Left ventricle myocardium inferior (tissue), 1 donor: ENCODE measurements around the gene PAPSS2. TPM values are rescaled to one million over a fixed set of nuclear protein-coding genes. Genes with fewer than 3 reads are reported as not detected.

ENCODE experiments used
- DNase-seq: peaks from one replicate; pipeline ENCODE4 v3.0.0-alpha.2; 2020
- H3K27ac ChIP-seq: fragments of 200-600 bp; replicated peaks from 2 replicates; pipeline ENCODE4 v1.8.0; 2021
- H3K27me3 ChIP-seq: fragments of 200-600 bp; 2 replicates; pipeline ENCODE4 v1.8.0; 2021; ENCODE audit warnings: low read depth
- H3K36me3 ChIP-seq: fragments of 200-600 bp; 2 replicates; pipeline ENCODE4 v1.8.0; 2021
- H3K4me1 ChIP-seq: fragments of 200-600 bp; 2 replicates; pipeline ENCODE4 v1.8.0; 2021
- H3K4me3 ChIP-seq: fragments of 200-600 bp; 2 replicates; pipeline ENCODE4 v1.8.0; 2021; ENCODE audit warnings: mild to moderate bottlenecking, moderate library complexity
- H3K9me3 ChIP-seq: fragments of 200-600 bp; replicated peaks from 2 replicates; pipeline ENCODE4 v1.8.0; 2021
- CTCF ChIP-seq: fragments of 200-600 bp; IDR thresholded peaks from 2 replicates; pipeline ENCODE4 v1.8.0; 2021; ENCODE audit warnings: antibody characterized with exemption, mild to moderate bottlenecking, borderline replicate concordance
- intact Hi-C: fragments of 100-400 bp; cut with micrococcal nuclease; formaldehyde crosslinking; loops from one replicate; pipeline ENCODE4 v1.11.0; 2022
- total RNA-seq: library from RNA; stranded (reverse); fragmentation: NEBNext Ultra II Directional; extraction: Animal tissue kit (Norgen Biotek cat#: 25700); gene quantifications from one replicate; pipeline ENCODE4 v1.2.1, GENCODE V29; 2021
- donor health status: DM: no; HTN: yes; CAD: no; lungs with severe emphysema.

PAPSS2 gene
- total RNA-seq, 1 donor from 2014 or later = 10.6 TPM

GRCh38 chr10:87658858-87659555 lies 671 bp upstream of the PAPSS2 start:
- intact Hi-C loops = loop anchor here (10.0 kb wide), 1 partner anchor 124 kb away; no protein-coding TSS in a partner anchor
- H3K27me3 ChIP-seq = no peaks in the 10 kb centered on the region
- no peak for TF ChIP-seq CTCF
- H3K36me3 ChIP-seq = no peaks in the 10 kb centered on the region
- no peak for DNase-seq
- H3K4me1 ChIP-seq = peaks cover 39% of the 10 kb centered on the region
- peak overlapping the region; percentile 89 for H3K4me3 ChIP-seq
- no peaks in the 10 kb centered on the region for H3K9me3 ChIP-seq
- peak overlapping the region; percentile 80 for H3K27ac ChIP-seq

- no peak for TF ChIP-seq CTCF
- peaks cover 39% of the 10 kb centered on the region for H3K4me1 ChIP-seq
- peaks cover 1% of the 10 kb centered on the region for H3K36me3 ChIP-seq
- H3K9me3 ChIP-seq = no peaks in the 10 kb centered on the region
- intact Hi-C loops = loop anchor here (10.0 kb wide), 1 partner anchor 54 kb away; no protein-coding TSS in a partner anchor
- H3K4me3 ChIP-seq = peak overlapping the region; percentile 89
- DNase-seq = peak; percentile 20
- peak overlapping the region; percentile 80 for H3K27ac ChIP-seq
- no peaks in the 10 kb centered on the region for H3K27me3 ChIP-seq
Observed at GRCh38 chr10:87660484-87661133, 931 bp downstream of the PAPSS2 start.

- no peaks in the 10 kb centered on the region for H3K27me3 ChIP-seq
- H3K27ac ChIP-seq = no peak overlapping the region
- no peak for DNase-seq
- intact Hi-C loops = loop anchor here (10.0 kb wide), 1 partner anchor 53 kb away; no protein-coding TSS in a partner anchor
- peak overlapping the region; percentile 89 for H3K4me3 ChIP-seq
- no peaks in the 10 kb centered on the region for H3K9me3 ChIP-seq
- H3K36me3 ChIP-seq = peaks cover 11% of the 10 kb centered on the region
- no peak for TF ChIP-seq CTCF
- H3K4me1 ChIP-seq = peaks cover 33% of the 10 kb centered on the region
Observed at GRCh38 chr10:87661861-87662785, 2.4 kb downstream of the PAPSS2 start.

GRCh38 chr10:87664276-87664701 lies 4.6 kb downstream of the PAPSS2 start:
- peaks cover 27% of the 10 kb centered on the region for H3K4me1 ChIP-seq
- no peaks in the 10 kb centered on the region for H3K9me3 ChIP-seq
- DNase-seq = no peak
- no peak for TF ChIP-seq CTCF
- H3K27ac ChIP-seq = no peak overlapping the region
- intact Hi-C loops = loop anchor here (10.0 kb wide), 1 partner anchor 51 kb away; no protein-coding TSS in a partner anchor
- H3K27me3 ChIP-seq = no peaks in the 10 kb centered on the region
- no peak overlapping the region for H3K4me3 ChIP-seq
- H3K36me3 ChIP-seq = peaks cover 11% of the 10 kb centered on the region

GRCh38 chr10:87667493-87667892 lies 7.8 kb downstream of the PAPSS2 start:
- no peak for TF ChIP-seq CTCF
- Histone ChIP-seq H3K4me3 (no peak overlapping the region), H3K4me1 (no peaks in the 10 kb centered on the region), H3K36me3 (peaks cover 11% of the 10 kb centered on the region), H3K27ac (no peak overlapping the region), H3K27me3 (no peaks in the 10 kb centered on the region), H3K9me3 (no peaks in the 10 kb centered on the region)
- DNase-seq = no peak
- intact Hi-C loops = loop anchor here (10.0 kb wide), 1 partner anchor 47 kb away; no protein-coding TSS in a partner anchor
